MCF 10A (cell line): ENCODE results near the gene FBXW2. TPM values are rescaled to one million over a fixed set of nuclear protein-coding genes. Genes with fewer than 3 reads are reported as not detected.

Source experiments
- BruUV-seq: library from RNA; stranded (reverse); fragments of 400-500 nt; replicated peaks from 2 replicates; lab custom pipeline; 2021; lab: Mats Ljungman, UMichigan
- CTCF ChIA-PET: fragments of 300-600 bp; sonication (Branson Sonifier 250); formaldehyde crosslinking; extraction: SDS; loops from one replicate; lab custom pipeline; 2021; ENCODE audit warnings: antibody characterized with exemption, inconsistent platforms; lab: Yijun Ruan, JAX
- POLR2A ChIA-PET: fragments of 300-600, 350-650 bp; sonication (Branson Sonifier 250); formaldehyde crosslinking; extraction: SDS; loops from one replicate; lab custom pipeline; 2020; ENCODE audit warnings: antibody characterized with exemption, inconsistent platforms; lab: Yijun Ruan, JAX
- DNase-seq: peaks from one replicate; pipeline ENCODE4 v3.0.0-alpha.2; 2018; ENCODE audit not compliant: unreplicated experiment
- H3K27ac Mint-ChIP-seq: one replicate; pipeline ENCODE4 v1.8.0; 2022; ENCODE audit warnings: mild to moderate bottlenecking, low read depth, mixed read lengths; ENCODE audit not compliant: unreplicated experiment
- H3K27me3 Mint-ChIP-seq: one replicate; pipeline ENCODE4 v1.8.0; 2022; ENCODE audit warnings: mixed read lengths; ENCODE audit not compliant: insufficient read depth, unreplicated experiment
- H3K36me3 Mint-ChIP-seq: one replicate; pipeline ENCODE4 v1.8.0; 2022; ENCODE audit warnings: mild to moderate bottlenecking, moderate library complexity, mixed read lengths; ENCODE audit not compliant: insufficient read depth, unreplicated experiment
- H3K4me1 Mint-ChIP-seq: one replicate; pipeline ENCODE4 v1.8.0; 2022; ENCODE audit warnings: mixed read lengths; ENCODE audit not compliant: insufficient read depth, unreplicated experiment
- H3K4me3 Mint-ChIP-seq: one replicate; pipeline ENCODE4 v1.8.0; 2022; ENCODE audit warnings: mild to moderate bottlenecking, moderate library complexity, mixed read lengths; ENCODE audit not compliant: unreplicated experiment
- H3K9me3 Mint-ChIP-seq: one replicate; pipeline ENCODE4 v1.8.0; 2022; ENCODE audit warnings: mixed read lengths; ENCODE audit not compliant: unreplicated experiment
- intact Hi-C: fragments of 100-400 bp; cut with micrococcal nuclease; formaldehyde crosslinking; loops from 2 replicates; pipeline ENCODE4 v1.14.1; 2022
- total RNA-seq: library from RNA; stranded (reverse); gene quantifications from 2 replicates; pipeline ENCODE4 v1.2.3, GENCODE V29; 2022
- TF ChIP-seq, protein P1 (sequence below): fragments of 200-600 bp; IDR thresholded peaks from one replicate; pipeline ENCODE4 v1.8.0; 2022; ENCODE audit warnings: antibody characterized with exemption, mild to moderate bottlenecking; ENCODE audit not compliant: unreplicated experiment

Gene FBXW2
- total RNA-seq, 1 experiment from 2014 or later = 53.9 TPM

DNA sequence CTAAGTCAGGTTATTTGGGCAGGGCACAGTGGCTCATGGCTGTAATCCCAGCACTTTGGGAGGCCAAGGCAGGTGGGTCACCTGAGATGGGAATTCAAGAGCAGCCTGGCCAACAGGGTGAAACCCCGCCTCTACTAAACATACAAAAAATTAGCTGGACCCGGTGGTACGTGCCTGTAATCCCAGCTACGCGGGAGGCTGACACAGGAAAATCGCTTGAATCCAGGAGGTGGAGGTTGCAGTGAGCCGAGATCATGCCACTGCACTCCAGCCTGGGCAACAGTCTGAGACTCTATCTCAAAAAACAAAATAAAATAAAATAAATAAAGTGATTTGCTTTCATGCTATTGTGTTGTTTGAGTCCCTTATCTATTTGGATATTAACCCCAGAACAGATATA is 8.2 kb upstream of the FBXW2 start:
- CTCF ChIA-PET = no interaction called here
- H3K9me3 Mint-ChIP-seq = peaks cover 8% of the 10 kb centered on the region

DNA sequence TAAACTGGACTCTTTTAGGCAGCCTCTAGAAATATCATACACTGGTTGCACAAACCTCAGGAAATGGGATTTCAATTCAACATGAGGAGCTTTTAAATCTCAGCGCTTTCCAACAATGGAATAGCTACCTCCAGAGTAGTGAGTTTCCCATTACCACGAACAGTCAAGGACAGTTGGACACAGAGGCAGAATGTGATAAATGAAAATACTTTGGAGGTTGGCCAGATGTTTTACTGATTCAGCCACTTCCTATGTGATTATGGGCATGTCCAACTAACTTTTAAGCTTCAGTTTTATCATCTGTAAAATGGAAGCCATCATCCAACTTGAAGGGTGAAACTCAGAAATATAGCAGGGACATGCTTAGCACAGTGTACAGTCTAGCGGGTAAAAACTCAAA is 2.1 kb downstream of the FBXW2 start:
- DNase-seq = no peak
- Mint-ChIP-seq H3K27me3 (no peaks in the 10 kb centered on the region), H3K9me3 (no peaks in the 10 kb centered on the region), H3K36me3 (peaks cover 46% of the 10 kb centered on the region), H3K4me3 (peak overlapping the region; percentile 89), H3K27ac (no peak overlapping the region), H3K4me1 (peaks cover 13% of the 10 kb centered on the region)
- TF ChIP-seq, protein P1, sequence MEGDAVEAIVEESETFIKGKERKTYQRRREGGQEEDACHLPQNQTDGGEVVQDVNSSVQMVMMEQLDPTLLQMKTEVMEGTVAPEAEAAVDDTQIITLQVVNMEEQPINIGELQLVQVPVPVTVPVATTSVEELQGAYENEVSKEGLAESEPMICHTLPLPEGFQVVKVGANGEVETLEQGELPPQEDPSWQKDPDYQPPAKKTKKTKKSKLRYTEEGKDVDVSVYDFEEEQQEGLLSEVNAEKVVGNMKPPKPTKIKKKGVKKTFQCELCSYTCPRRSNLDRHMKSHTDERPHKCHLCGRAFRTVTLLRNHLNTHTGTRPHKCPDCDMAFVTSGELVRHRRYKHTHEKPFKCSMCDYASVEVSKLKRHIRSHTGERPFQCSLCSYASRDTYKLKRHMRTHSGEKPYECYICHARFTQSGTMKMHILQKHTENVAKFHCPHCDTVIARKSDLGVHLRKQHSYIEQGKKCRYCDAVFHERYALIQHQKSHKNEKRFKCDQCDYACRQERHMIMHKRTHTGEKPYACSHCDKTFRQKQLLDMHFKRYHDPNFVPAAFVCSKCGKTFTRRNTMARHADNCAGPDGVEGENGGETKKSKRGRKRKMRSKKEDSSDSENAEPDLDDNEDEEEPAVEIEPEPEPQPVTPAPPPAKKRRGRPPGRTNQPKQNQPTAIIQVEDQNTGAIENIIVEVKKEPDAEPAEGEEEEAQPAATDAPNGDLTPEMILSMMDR = no peak
- intact Hi-C loops = no loop called here
- BruUV-seq = no TSS peak
- POLR2A ChIA-PET = interaction anchor here (0.6 to 2.7 kb wide), 6 partner anchors 9 to 171 kb away, joined by 3 to 19 read pairs (median 5); partner anchors contain the start of gene PSMD5
- CTCF ChIA-PET = interaction anchor here (0.9 to 1.9 kb wide), 3 partner anchors 14 to 36 kb away, joined by 3 to 9 read pairs (median 4); no protein-coding TSS in a partner anchor

More for the DNA sequence above, 8.2 kb upstream of the FBXW2 start:
- intact Hi-C loops = no loop called here
- TF ChIP-seq, protein P1 = no peak
- DNase-seq = no peak
- no peak overlapping the region for H3K27ac Mint-ChIP-seq
- no TSS peak for BruUV-seq
- no peaks in the 10 kb centered on the region for H3K36me3 Mint-ChIP-seq
- no peaks in the 10 kb centered on the region for H3K27me3 Mint-ChIP-seq
- H3K4me3 Mint-ChIP-seq = no peak overlapping the region
- POLR2A ChIA-PET = interaction anchor here (0.5 to 0.9 kb wide), 3 partner anchors 8 to 238 kb away, joined by 3 to 5 read pairs (median 3); partner anchors contain the start of gene FBXW2
- H3K4me1 Mint-ChIP-seq = no peaks in the 10 kb centered on the region

DNA sequence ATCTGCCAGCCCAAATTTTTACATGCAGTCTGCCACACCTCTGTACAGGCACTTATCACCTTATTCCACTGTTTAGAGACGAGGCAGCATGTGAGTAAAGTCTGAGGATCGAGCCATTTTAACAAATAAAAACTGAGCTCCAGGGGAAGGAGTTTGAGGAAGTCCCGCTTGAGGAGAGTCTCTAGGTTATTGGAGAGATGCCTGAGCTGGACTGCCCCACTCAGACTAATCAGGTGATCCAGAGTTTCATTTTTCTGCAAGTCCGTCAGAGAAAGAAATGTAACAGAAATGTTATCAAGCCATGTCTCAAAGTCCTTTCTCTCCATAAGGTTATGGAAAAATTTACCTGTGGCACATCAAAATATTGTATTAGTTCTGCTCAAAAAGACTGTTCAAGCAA is 5.3 kb downstream of the FBXW2 start:
- H3K27me3 Mint-ChIP-seq = no peaks in the 10 kb centered on the region
- CTCF ChIA-PET = interaction anchor here (1.0 kb wide), 1 partner anchor 32 kb away, joined by 3 read pairs; no protein-coding TSS in a partner anchor
- TF ChIP-seq, protein P1 = no peak
- no TSS peak for BruUV-seq
- peak overlapping the region; percentile 19 for H3K27ac Mint-ChIP-seq
- no peaks in the 10 kb centered on the region for H3K9me3 Mint-ChIP-seq
- peaks cover 72% of the 10 kb centered on the region for H3K36me3 Mint-ChIP-seq
- peaks cover 25% of the 10 kb centered on the region for H3K4me1 Mint-ChIP-seq
- no peak for DNase-seq
- intact Hi-C loops = no loop called here
- POLR2A ChIA-PET = interaction anchor here (0.8 kb wide), 1 partner anchor 9 kb away, joined by 3 read pairs; no protein-coding TSS in a partner anchor
- H3K4me3 Mint-ChIP-seq = no peak overlapping the region

DNA sequence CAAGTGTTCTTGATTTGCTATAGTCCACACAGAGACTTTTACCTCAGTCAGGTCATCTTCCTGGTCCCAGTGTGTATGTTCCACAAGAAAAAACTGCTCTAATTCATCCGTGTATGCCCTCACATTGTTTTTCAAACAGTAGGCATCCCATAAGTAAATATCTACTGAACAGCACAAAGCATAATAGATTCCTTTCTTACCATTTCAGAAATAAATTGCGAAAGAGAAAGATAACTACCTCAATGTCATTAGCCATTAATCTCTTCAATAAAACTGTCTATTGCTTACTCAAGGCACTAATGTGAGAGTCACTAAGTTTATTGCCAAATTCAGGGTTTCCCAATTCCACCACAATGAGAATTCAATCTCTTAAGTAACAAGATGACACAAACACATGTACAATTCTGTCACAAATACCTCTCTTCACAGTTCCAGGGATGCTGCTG is 9.6 kb downstream of the FBXW2 start:
- ChIA-PET POLR2A (interaction anchor here (1.2 to 1.8 kb wide), 2 partner anchors 10 to 152 kb away, joined by 5 to 13 read pairs; partner anchors contain the start of gene FBXW2), CTCF (no interaction called here)
- Mint-ChIP-seq H3K9me3 (no peaks in the 10 kb centered on the region), H3K4me3 (no peak overlapping the region), H3K4me1 (peaks cover 20% of the 10 kb centered on the region), H3K36me3 (peaks cover 46% of the 10 kb centered on the region), H3K27ac (peak overlapping the region; percentile 64), H3K27me3 (no peaks in the 10 kb centered on the region)
- no TSS peak for BruUV-seq
- TF ChIP-seq, protein P1 = no peak
- peak; percentile 59 for DNase-seq
- intact Hi-C loops = no loop called here
